ENCODE data around the gene GMCL1.

GRCh38 chr2:69893684-69894551, 64.5 kb downstream of the GMCL1 start, which contains the start of gene SNRNP27:
- TF ChIP-seq CTCF (IDR thresholded peaks at IDR 0.05; ENCODE audit: low read length) (no peak), EZH2 (IDR thresholded peaks at IDR 0.05; ENCODE audit: borderline replicate concordance, low read length) (no peak)
